Activated CD8-positive, alpha-beta memory T cell treated with anti-CD3 and anti-CD28 coated beads for 48 hours (primary cell): ENCODE data around the gene CDKN1B.
"Not testable (repeated sequence)": the region's sequence is repeated elsewhere in the genome, so short reads cannot be mapped to it uniquely, and the experiment has no call there.

Experiments used
- DNase-seq, 3 experiments: peaks; one replicate each; pipeline ENCODE4 v3.0.0-alpha.2; 2020; ENCODE audit warnings: low read depth in 2 of 3, low spot score in 2 of 3

CDKN1B gene

DNA sequence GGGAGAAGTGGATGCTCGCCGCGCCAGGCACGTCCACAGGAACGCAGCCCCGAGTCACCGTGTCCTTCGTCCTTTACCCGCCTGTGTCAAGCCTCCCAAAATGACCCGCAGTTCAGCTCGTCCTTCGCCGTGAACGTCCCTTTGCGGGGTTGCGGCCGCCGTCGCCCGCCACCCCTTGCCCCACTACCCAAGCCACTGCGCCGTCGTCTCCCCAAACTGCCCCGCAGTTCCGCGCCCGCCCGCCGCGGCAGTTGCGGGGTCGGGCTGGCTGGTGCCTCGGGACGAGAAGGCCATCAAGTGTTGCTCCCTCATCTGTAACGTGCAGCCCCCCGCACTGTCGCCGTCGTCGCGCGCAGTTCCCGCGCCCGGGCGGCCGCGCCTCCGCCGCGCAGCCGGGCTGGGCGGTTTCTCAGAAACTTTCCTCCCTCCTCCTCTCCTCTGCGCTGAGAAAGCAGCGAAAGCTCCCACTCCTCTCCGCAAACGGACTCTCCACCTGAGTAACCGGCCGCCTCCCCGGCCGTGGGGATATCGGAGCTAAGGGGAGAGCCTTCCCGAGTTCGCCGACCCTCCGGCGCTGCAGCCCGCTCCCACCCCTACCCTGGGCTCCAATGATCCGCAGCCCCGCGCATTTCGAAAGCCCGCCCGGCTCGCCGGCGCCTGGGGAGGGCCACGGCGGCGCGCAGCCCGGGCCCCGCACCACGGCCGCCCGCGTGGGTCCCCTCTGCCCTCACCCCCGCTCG lies 6.7 kb downstream of the CDKN1B start:
- DNase-seq, result no peak

DNA sequence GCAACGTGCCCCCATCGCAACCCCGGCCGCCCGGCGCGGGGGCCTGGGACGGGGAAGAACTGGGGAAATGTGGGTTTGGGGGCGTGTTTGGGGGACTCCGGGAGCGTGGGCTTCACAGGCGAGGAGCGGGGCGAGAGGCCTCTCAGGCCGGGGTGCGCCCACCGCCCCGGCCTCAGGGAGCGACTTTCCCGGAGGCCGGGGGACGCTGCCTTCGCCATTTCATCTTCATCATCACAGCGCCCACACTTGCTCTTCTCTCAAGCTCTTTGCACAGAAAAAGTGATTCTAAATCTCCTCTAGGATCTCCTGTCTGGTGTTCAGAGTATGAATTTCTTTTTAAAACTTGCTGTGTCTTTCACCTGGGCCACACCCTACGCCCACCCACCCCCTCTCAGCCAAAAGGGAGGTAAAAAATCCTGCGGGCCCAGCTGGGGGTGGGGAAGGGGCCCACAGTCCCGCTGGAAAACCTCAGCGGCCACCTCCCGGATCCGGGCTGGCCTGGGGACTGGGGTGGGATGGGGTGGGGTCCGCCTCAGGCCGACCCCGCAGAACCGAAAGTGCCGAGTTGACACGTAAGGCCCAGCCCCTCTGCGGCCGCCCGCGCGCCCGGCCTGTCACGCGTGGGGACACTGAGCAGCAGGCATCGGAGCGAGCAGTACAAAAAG lies 7.4 kb downstream of the CDKN1B start:
- no peak for DNase-seq

DNA sequence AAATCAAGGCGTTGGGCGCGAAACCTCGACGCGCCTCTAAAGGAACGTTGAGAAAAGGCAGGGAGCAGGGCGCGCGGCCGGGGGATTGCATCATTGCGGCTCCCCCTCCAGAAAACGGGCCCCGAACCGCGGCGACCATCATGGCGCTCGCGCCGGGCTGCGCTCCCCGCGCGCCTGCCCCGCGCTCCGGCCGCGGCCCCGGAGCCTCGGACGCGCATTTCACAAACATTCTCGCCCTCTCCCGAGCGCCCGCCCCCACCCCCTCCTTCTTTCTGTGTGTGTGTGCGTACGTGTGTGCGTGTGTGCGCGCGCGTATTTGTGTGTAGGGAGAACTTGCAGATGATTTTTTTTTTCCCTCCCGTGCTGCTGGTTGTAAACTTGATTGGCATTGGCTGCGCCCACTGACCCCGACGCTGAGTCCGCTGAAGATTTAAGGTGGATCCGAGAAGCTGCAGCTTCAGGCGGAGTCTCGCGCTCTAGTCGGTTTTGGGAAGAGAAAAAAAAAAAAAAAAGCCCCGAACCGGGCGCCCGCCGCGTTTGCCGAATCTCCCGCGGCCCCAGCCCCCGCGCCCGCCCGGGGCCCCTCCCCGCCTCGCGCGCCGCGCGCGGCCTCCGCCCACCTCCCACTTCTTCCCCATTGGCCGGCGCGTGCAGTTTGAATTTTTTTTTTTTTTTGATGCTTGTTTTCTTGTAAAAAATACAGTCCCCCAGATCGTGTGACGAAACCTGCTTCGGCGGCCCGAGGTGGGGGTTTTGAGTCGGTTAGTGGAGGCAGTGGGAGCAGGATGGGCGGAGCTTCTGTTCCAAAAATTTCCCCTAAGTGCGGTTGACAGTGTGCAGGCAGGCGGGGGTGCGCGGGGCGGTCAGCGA lies 8.2 kb downstream of the CDKN1B start:
- DNase-seq, result peak; percentile 75 to 84 (median 79)

DNA sequence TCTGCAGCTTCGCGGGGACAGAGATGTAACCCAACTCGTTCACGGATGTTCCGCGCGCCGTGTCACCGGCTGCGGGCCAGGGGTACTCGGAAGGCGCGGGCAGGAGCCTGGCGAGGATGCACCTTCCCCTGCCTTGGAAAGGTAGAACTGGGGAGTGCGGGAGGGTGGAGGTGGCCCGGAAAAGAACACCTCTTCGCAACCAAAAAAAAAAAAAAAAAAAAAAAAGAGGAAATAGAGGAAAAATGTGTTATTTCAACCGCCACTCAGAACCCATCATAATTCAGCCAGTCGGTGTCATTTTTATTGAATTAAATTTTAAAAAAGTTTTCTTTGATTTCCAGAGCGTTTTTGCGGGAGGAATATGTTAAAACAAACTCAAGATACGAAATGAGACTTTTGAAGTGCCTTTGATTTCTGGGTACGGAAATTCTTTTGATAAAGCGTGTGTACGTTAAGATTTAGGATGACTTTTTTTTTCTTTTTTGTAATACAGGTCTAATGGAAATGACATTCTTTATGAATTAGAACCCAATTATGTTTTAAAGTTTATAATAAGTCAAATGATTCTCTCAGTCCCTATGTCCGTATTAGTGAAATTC lies 8.9 kb downstream of the CDKN1B start:
- no peak for DNase-seq

DNA sequence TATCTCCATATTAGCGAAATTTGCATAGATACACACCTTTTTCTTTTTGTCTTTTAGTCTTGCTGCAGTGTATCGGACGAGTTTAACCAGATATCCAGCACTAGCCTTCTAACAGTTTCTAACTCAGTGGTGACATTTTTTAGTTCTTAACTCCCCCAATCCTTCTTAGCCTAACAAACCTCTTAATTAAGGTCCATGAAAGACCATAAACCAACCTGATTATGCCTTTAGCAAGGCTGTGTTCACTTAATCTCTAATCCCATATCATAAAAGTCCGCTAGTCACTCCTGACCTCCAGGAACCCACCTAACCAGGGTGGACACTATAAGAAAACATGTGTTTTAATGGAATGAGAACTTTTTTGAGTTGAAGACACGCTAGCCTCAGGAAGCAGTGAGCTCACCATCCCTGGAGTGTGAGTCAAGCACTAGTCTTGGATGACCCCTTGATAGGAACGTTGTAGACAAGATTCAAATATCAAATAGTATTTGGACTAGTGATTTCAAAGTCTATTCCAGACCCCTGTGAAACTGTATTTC lies 9.5 kb downstream of the CDKN1B start:
- DNase-seq, result no peak

DNA sequence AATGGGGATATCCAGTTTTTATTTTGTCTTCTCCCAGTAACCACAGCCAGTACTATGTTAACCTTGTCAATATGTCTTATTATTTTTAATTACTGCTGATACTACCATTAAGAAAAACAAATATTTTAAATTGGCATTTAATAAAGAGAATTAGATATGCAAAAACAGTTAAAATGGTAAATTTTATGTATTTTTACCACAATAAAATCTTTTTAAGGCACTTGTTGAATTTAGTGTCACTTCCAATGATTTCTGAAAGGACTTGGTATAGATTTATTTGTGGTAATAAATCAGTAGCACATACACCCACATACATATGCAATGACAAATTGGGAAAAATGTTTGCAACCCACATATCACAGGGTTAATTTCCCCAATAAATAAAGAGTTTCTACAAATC lies 14.0 kb downstream of the CDKN1B start:
- no peak for DNase-seq

DNA sequence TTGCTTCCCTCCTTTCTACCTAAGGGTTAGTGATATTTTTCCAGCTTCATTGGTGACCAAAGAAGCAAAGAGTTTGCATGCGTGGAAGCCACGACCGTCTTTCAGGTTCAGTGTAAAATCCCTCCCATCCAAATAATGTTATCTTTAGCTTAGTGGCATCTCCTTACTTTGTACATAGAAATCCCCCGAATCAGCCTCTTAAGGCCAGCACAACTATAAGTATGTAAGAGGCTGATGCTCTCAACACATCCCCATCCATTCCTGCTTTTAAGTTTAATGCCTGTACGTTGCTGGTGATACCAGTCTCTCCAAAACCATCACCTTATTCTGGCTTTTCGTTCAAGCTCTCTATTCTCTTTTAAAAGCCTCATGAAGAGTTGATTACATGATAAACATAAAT lies 14.6 kb downstream of the CDKN1B start:
- DNase-seq, result no peak

DNA sequence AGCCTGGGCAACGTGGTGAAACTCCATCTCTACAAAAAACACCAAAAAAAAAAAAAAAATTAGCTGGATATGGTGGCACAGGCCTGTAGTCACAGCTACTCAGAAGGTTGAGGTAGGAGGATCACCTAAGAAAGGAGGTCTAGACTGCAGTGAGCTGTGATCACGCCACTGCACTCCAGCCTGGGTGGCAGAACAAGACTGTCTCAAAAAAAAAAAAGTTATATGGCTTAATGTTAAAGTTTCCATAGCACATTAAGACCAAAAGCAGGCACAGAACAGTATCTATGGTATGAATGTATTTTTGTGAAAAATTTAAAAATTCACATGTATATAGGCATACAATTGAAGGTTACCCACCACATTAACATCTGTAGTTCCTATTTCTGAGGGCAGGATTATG lies 15.9 kb downstream of the CDKN1B start:
- no peak for DNase-seq

DNA sequence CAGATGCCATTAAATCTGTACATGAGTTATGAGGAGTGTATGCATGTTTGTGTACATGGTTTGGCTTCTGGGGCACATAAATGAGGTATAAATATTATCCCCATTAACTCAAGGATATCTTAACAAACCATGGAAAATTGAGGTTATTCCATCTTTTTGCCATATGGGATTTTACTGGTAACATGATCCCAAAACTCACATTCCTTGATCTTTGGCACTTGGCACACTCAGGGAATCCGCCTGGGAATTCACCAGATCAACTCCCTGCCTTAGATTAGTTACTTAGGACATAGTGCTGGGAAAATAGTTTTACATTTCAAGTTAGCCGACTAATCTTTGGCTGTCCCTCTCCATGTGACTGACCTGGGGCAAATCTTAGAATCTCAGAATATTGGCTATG lies 16.9 kb downstream of the CDKN1B start:
- DNase-seq, result no peak

DNA sequence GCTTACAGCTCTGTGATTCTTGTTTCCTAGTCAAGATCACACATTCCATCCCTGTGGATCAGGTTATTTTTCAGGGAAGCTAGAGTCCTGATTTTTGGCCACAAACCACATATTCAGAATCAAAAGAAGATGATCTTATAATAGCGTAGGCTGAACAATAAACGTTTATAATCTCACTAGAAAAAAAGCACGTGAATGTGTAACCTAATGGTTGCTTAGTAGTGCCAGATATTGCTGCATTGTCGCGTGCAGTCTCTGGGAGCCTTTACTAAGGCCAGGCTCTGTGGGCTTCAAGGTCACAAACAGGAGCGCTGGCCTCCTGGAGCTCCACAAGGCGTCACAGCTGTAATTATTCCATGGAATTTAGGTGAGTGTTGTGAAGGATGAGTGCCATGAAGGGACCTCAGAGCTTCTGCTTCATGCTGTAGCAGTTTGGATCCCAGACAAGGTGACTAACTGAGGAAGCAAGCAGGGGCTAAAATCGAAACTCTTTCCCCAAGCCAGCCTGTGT lies 17.4 kb downstream of the CDKN1B start:
- DNase-seq, result no peak

DNA sequence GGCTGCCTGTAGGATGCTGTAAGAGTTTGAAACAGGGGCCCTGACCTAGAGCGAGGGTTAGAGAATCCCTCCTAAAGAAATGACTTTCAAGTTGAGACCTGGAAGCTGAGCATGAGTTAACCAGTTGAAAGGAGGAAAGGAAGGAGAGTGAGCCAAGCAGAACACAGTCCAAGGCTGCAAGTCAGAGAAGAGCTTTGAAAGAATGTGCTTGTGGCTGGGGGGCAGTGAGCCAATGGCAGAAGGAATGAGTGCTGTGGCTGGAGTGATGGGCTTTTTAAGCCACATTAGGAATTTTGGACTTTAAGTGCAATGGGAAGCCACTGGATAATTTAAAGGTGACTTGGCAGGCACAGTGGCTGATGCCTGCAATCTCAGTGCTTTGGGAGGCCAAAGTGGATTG lies 18.1 kb downstream of the CDKN1B start:
- no peak for DNase-seq

DNA sequence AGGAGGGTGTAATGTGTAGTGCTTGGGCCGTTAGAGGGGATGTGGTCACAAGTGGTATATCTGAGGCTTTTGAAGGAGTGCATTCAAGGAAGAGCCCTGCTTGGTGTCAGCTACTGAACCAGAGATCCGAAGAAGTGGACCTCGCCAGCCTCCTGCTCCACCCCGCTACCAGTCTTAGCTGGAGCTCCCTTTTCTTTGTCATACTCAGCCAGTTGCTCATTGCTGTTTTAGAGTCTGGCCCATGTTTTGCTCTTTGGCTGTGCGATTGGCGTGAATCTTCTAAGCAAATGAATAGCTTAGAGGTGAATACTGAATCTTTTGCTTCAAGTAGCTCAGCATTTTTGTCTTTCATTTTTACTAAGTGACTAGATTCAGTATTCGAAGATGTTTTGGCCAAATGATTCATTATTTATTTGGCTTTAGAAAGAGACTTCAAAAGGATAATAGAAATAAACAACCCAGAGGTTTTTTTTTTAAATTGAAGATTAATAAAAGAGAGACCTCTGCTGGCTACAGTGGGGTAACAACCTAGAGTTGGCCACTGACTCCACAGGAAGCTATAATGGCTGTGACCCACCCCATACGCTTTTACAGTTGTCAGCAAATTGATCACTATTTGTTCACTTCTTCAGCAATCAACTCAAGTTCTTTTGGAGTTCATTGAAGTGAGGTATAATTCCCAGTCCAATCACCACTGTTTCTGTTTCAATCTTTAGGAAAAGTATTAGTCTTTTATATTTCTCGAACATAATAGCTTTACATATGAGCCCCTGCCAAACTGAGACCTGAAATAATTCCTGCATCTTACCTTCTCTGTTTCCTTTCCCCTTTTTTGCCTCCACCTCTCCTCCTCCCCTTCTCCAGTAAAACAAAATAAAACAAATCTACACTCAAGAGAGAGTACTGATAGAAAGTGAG lies 19.9 kb downstream of the CDKN1B start:
- DNase-seq, result no peak

DNA sequence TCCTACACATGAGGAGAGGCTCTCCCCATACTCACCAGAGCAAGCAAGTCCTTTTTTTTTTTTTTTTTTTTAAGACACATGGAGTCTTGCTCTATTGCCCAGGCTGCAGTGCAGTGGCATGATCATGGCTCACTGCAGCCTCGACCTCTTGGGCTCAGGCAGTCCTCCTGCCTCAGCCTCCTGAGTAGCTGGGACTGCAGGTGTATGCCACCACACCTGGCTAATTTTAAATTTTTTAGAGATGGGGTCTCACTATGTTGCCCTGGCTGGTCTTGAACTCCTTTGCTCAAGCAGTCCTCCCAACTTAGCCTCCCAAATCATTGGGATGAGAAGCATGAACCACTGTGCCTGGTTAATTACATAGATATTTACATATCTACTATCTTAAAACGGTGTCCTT lies 21.0 kb downstream of the CDKN1B start:
- DNase-seq, result not testable (repeated sequence)

DNA sequence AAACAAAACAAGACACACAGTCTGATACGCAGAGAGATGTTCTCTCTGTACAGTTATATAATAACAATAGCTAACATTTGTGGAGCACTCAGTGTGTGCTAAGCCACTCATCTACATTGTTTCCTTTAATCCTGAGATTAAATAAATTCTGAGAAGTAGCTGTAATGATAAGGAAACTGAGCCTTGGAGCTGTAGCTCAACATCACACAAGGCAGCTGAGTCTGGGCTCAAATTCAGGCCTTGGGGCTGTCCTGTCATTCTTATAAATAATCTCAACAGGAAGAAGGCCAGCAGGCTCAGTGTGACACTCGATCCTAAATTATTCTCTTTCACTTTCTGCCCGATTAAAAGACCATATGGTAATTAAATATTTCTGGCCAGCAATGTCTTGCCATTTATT lies 24.5 kb downstream of the CDKN1B start:
- DNase-seq, result no peak

DNA sequence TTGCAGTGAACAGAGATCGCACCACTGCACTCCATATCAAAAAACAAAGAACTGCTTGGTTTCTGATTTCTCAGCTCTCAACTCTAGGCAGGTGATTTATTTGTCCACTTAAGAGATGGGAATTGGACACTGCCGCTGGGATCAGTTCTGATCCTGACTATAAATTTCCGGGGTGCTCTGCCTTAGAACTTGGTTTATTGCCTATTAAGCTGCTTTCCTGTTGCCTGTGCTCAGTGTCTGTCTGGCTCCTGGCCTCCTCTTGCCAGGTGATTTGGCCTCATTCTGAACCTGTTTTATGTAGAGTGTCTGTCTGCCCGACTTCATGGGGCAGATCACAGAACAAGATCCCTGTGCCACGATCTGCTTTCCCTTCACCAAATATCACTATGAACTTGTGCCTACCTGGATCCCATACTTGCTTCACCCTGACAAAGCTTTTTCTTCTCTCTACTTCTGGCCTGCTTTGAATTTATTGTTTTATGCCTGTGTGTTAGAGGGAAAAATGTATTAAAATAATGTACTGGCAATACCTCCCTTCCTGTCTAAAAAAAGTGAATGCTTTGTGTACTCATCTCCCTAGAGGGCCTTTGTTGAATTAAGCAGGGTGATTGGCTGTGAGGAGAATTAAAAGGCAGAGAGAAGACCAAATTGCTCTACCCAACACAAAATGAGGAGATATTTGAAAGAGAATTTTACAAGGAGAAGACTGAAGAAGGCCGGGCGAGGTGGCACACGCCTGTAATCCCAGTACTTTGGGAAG lies 27.6 kb downstream of the CDKN1B start:
- no peak for DNase-seq

DNA sequence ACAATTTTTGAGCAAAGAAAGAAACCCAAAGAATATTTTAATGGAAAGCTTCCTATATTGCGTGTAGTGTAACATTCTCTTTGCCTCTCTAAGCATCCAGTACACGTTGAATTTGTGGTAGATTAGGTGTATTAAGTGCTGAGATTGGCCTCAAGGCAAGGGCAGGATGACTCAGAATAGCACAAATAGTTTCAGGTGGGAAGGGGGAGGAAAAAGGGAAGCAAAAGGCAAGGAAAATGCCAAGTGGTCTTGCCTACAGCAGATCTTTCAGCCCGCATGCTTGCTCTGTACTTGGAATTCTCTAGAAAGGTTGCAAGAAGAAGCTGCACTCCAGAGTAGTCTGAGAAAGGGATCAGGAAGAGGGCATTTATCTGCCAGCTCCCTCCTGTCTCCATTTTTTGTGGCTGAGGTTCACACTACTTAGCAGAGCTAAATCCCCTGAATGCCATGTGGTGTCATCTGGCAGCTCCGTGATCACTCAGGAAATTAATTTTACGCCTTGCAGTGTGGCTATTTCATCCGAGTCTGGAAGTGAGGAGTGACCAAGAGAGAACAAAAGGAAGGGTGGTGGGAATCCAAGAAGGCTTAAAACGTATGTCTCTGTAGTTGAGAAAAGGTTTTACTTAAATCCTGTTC lies 28.5 kb downstream of the CDKN1B start:
- no peak for DNase-seq

DNA sequence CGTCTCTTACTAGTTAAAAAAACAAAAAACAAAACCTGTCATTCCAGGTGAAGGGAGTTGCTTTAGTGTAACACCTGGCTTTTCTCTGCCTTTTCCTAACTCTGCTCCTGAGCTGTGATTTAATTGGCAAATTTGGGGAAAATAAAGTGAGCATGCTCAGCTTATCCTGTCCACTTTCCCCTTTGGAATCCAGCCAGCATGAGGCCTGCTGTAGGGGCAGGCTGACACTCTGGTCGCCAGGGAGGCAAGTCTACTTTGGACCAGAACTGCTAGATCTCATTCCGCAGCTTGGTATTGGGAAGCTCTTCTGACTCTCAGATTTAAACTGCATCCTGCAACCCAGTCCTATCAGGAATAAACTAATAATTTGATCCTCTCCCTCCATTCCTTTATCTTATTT lies 30.1 kb downstream of the CDKN1B start:
- DNase-seq, result no peak

DNA sequence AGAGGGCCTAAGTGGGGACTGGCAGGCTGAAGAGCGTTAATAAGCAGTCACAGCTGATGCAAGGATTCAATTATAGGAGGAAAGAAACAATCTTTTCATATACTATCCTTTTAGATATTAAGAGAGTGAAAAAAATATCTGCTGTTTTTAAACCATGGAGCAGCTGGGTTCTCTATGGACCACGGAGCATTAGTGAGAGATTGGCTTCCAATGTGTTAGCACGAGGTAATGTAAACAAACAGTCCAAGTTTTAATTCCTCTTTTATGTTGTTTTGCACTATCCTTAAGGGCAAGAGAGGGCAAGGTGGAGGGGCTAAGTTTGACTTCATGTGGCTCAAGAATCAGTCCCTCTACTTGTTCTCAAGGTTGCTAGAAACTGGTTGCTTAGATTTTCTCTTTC lies 30.9 kb downstream of the CDKN1B start:
- no peak for DNase-seq

DNA sequence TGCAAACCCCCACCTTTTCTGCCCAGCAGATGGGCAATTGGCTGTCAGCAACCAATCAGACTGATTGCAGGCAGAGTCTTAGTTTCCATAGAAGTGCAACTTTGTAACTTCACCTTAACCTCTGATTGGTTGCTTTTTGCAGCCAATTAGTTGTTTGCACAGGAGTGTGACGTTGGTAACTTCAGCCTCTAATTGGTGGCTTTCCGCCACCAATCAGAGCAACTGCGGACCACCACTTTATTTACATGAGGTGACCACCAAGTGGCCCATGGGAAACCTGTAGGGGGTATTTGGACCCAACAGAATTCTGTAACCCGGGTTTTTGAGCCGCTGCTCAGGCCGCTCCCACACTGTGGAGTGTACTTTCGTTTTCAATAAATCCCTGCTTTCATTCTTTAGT lies 32.3 kb downstream of the CDKN1B start:
- no peak for DNase-seq
